Stimulated activated CD8-positive, alpha-beta memory T cell treated with anti-CD3 and anti-CD28 coated beads, Interleukin-15, amount 100 ng/mL, for 48 hours (primary cell): ENCODE data around the gene KCNMA1.

Experiments
- DNase-seq, 2 donors: peaks; one replicate each; pipeline ENCODE4 v3.0.0-alpha.2; 2020; ENCODE audit warnings: low read depth in 2 of 2

KCNMA1 gene

GRCh38 chr10:77510294-77510693 lies 127.3 kb downstream of the KCNMA1 start:
- DNase-seq, result no peak

- DNase-seq, result no peak
Observed at GRCh38 chr10:77509391-77509790, 128.2 kb downstream of the KCNMA1 start.

DNA sequence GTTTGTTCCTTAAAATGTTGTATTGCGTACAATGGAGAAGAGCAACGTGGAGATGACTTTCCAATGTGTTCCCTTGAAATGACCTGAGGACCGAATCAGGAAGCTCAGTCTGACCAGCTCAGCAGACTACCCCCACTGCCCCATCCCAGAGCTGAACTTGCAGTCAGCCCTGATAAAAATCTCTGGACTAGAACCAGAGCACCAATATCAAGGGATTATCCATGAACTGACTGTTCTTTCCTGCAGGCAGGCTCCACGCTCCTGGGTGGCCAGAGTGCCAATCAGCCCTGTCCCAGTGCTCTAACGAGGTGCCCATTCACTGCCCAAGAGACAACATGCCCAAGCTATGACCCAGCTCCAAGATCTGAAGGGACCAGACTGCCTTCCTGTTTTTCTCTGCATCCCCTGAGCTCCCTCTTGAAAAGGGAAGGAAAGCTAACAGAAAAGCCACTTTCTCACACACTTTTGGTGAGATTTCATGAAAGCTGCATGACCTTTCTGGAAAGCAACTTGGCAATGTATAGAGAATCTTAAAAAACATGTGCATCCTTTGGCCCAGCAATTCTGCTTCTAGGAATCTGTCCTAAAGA lies 130.2 kb downstream of the KCNMA1 start:
- DNase-seq, result no peak

- DNase-seq, result no peak
Observed at GRCh38 chr10:77506517-77507200, 130.9 kb downstream of the KCNMA1 start.

DNA sequence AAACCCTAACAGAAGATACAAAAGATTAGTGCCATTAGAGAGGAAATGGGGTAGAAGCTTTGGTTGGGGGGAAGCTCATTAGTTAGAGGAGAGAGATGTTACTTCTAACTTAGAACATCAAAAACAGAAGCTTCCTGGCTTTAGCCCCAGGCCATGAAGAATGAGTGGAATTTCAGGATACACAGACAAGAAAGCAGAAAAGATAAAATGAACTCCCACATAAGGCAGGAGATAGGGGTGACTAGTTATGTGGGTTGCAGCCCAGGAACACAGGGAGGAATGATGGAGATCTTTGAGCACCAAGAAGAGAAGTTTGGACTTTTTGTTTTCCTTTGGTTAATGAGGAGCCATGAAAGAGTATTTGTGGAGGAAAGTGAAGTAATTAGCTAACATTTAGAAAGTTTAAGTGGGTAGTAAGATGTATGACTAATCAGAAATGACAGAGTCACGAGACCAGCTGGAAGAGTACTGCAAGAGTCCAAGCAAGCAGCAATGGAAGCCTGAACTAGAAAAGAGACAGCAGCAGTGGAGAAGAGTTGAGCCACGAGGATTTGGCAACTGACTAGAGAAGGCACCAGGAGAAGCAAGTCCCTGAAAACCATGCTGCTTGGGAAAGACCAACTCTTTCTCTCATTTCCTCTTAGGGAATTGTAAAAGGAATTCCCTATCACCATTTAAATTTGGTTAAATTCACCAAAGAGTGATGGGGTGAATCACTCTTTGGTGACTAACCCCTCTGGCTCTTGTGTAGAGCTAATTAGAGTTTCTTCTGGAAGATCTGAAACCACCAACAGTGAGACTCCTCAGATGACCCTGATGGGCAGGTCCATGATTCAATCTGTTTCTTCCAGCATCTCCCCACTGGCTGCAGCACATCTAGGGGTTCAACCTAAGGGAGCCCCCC lies 131.9 kb downstream of the KCNMA1 start:
- DNase-seq, result no peak

- no peak for DNase-seq
Observed at GRCh38 chr10:77504873-77505257, 132.7 kb downstream of the KCNMA1 start.

DNA sequence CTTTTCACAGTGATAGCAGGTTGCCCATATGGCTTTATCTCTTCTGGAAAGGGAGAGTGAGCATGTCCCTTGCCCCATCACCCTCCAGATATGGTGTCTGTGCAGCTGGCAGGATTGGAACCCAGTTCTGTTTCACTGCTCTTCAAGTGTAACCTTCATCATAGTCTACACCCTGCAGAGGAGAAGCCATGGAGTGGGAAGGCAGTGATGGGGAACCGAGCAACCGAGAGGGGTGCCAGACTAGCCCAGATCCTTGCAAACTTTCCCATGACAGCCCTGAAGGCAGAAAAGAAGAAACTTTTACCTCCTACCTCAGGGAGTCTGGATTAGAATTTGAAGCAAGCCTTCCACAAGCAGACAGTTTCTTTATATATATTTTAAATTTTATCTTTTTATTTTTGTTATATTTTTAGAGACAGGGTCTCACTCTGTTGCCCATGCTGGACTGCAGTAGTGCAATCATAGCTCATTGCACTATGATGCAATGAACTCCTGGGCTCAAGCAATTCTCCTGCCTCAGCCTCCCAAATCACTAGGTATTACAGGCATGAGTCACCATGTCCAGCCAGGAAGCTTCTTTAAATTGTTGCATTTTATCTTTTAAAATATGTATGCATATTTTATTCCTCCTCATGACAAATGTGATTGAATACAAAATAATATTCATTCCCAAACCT lies 133.3 kb downstream of the KCNMA1 start:
- DNase-seq, result no peak

- DNase-seq, result no peak
Observed at GRCh38 chr10:77501846-77502261, 135.8 kb downstream of the KCNMA1 start.

GRCh38 chr10:77501152-77501845 lies 136.3 kb downstream of the KCNMA1 start:
- no peak for DNase-seq

DNA sequence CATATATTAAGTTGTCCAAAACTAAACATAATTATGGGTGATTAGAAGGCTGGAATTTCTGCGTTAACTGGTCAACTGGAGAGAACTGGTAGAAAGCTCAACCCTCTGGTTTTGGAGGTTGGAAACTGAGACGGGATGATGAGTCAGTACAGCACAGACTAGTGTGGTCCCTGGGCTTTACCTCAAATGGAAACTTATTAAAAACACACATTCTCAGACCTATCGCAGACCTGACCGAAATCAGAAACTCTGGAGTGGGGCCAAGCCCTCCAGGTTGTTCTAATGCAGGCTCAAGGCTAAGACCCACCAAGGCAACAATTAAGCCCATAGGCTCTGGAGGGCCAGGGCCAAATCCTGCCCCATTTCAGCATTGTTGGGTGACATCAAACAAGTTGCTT lies 136.9 kb downstream of the KCNMA1 start:
- no peak for DNase-seq

DNA sequence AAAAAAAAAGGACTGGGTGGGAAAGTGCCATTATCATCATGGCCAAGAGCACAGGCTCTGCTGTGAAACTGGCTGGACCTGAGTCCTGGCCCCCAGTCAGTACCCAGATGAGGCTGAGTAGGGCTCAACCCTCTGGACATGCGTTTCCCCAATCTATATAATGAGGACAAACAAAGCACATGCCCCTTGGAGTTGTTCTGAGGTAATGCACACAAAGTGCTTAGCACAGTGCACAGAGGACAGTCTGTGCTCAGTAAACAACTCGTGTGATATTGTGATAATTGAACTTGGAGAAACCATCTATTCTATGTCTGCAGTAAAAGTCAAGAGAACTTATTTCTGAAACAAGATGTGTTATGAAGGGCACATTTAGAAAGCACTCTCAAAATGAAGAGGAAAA lies 138.8 kb downstream of the KCNMA1 start:
- DNase-seq, result no peak

- no peak for DNase-seq
Observed at GRCh38 chr10:77498210-77498609, 139.4 kb downstream of the KCNMA1 start.

DNA sequence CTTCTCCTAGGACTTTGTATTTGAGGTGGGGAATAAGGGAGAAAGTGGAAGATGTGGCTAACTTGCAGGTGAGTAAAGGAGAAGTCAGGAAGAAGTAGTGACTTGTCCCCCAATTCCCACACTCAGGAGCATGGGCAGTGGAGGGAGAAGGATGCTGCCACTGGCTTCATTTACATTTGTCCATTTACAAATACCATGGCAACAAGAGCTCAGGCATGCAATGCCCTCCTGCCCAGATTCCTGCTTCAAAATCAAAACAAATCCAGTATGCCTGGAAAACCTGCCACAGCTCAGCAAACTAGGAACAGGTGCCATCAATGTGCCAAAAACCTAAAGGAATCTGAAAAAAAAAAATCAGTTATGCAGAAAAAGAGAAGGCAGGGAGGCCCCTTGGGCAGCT lies 139.9 kb downstream of the KCNMA1 start:
- no peak for DNase-seq

GRCh38 chr10:77496941-77497420 lies 140.6 kb downstream of the KCNMA1 start:
- DNase-seq, result no peak

DNA sequence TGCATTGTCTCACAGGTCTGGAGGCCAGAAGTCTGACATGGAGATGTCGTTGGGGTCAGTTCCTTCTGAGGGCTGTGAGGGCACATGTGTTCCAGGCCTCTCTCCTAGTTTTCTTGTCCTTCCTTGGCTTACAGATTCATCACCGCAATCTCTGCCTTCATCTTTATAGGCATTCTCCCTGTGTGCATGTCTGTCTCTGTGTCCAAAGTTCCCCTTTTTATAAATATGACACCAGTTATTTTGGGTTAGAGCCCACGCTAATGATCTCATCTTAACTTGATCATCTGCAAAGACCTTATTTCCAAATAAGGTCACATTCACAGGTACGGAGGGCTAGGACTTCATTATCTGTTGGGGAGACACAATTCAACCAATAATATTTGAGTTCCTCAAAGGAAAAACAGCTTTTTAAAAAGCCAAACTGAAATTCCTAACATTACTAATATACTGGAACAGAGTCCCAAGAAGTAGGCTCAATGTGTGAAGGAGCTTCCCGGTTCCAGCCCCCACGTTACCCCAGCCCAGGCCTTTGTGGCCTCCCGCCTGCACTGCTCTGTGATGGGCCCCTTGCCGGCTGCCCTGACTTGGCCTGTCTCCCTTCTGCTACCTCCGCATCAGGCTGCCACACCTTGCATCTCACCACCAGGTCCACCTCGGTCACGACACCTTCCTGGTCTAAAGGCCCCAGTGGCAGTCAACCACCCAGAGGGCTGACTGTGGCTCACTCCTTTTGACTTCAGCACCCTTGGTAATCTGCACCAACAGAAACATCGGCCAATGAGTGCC lies 142.7 kb downstream of the KCNMA1 start:
- DNase-seq, result no peak

GRCh38 chr10:77494327-77494726 lies 143.3 kb downstream of the KCNMA1 start:
- DNase-seq, result no peak

DNA sequence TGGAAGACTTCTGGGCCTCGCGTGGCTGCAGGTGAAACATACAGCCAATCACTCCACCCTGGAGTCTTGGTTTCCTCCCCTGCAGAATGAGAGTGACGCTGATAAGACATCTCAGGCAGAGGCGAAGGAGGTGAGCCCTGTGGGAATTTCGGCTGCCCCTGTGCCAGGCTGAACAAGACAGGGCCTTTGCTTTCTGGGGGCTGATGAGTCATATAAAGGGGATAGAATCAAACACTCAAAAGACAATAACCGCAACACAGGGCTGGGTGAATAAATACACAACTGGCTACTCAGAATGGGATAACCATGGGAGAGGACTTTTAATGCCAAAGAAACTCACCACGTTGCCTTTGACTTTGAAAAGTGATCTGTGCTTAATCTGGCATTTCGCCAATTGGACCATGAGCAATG lies 143.8 kb downstream of the KCNMA1 start:
- DNase-seq, result no peak

GRCh38 chr10:77493239-77493806 lies 144.3 kb downstream of the KCNMA1 start:
- DNase-seq, result no peak

- no peak for DNase-seq
Observed at GRCh38 chr10:77492368-77492994, 145.1 kb downstream of the KCNMA1 start.
